ENCODE results near the gene SLC17A7. TPM values are rescaled to one million over a fixed set of nuclear protein-coding genes. Genes with fewer than 3 reads are reported as not detected.

Gene SLC17A7
- total and polyA plus RNA-seq, 9 donors, result 0.15 to 2.5 (median 0.19) TPM; not detected in 2

- Histone ChIP-seq H3K4me1 (ENCODE audit: insufficient read depth) (peaks cover 1% of the 10 kb centered on the region), H3K9me3 (no peaks in the 10 kb centered on the region), H3K4me3 (no peak overlapping the region), H3K27ac (no peak overlapping the region), H3K27me3 (peaks cover 14% of the 10 kb centered on the region), H3K36me3 (no peaks in the 10 kb centered on the region)
- no peak for DNase-seq
- WGBS, 3 donors, result 44 to 49% (median 44%) methylated on average over 9 to 12 of the region's 12 CpGs
- intact Hi-C loops (cut with DNase I), result no loop called here
- TF ChIP-seq POLR2A (IDR thresholded peaks at IDR 0.05) (no peak), EP300 (IDR thresholded peaks at IDR 0.05) (no peak)
- TF ChIP-seq, protein P1, sequence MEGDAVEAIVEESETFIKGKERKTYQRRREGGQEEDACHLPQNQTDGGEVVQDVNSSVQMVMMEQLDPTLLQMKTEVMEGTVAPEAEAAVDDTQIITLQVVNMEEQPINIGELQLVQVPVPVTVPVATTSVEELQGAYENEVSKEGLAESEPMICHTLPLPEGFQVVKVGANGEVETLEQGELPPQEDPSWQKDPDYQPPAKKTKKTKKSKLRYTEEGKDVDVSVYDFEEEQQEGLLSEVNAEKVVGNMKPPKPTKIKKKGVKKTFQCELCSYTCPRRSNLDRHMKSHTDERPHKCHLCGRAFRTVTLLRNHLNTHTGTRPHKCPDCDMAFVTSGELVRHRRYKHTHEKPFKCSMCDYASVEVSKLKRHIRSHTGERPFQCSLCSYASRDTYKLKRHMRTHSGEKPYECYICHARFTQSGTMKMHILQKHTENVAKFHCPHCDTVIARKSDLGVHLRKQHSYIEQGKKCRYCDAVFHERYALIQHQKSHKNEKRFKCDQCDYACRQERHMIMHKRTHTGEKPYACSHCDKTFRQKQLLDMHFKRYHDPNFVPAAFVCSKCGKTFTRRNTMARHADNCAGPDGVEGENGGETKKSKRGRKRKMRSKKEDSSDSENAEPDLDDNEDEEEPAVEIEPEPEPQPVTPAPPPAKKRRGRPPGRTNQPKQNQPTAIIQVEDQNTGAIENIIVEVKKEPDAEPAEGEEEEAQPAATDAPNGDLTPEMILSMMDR (IDR thresholded peaks at IDR 0.05), result no peak
Measured at GRCh38 chr19:49427339-49427738, 14.0 kb downstream of the SLC17A7 start.

DNA sequence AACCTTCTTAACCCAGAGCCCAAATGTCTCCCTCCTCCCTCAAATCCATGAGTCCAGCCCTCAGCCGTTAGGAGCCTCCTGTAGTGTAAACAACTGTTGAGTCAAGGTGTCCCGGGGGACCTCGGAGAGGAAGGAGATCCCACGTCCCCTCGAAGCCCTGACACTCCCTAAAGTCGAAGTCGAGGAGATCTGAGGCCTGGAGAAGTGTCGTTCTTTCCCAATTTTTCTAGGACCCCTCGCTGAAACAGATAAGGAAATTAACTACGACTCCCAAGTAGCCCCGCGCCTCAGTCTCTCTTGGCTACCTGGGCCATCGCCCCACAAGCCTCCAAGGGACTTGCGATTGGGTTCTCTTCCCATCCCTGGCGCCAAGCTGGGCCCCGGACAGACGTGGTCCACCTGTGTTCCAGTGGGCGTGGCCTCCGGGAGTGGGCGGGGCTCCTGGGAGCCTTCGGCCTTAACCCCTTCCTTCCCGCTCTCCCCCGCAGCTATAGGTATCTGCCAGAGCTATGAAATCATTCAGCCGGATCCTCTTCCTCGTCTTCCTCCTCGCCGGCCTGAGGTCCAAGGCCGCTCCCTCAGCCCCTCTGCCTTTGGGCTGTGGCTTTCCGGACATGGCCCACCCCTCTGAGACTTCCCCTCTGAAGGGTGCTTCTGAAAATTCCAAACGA lies 15.3 kb downstream of the SLC17A7 start:
- Histone ChIP-seq H3K27ac (no peak overlapping the region), H3K27me3 (peaks cover 11% of the 10 kb centered on the region), H3K36me3 (no peaks in the 10 kb centered on the region), H3K4me1 (ENCODE audit: insufficient read depth) (peaks cover 1% of the 10 kb centered on the region), H3K4me3 (no peak overlapping the region), H3K9me3 (no peaks in the 10 kb centered on the region)
- DNase-seq, result no peak
- intact Hi-C loops (cut with DNase I), result no loop called here
- TF ChIP-seq, protein P1 (IDR thresholded peaks at IDR 0.05), result no peak
- TF ChIP-seq POLR2A (IDR thresholded peaks at IDR 0.05) (no peak), EP300 (IDR thresholded peaks at IDR 0.05) (no peak)
- WGBS, 3 donors, result 2 to 4% (median 3%) methylated on average over 30 of the region's 30 CpGs

- intact Hi-C loops (cut with DNase I), result no loop called here
- WGBS, 3 donors, result 52 to 62% (median 61%) methylated on average over 7 of the region's 7 CpGs
- Histone ChIP-seq H3K36me3 (no peaks in the 10 kb centered on the region), H3K27me3 (peaks cover 9% of the 10 kb centered on the region), H3K9me3 (no peaks in the 10 kb centered on the region), H3K4me1 (ENCODE audit: insufficient read depth) (peaks cover 1% of the 10 kb centered on the region), H3K4me3 (no peak within 1 kb of the TSS), H3K27ac (no peak within 1 kb of the TSS)
- DNase-seq, result no peak
- TF ChIP-seq, protein P1 (IDR thresholded peaks at IDR 0.05), result no peak
- no peak for TF ChIP-seq EP300 (IDR thresholded peaks at IDR 0.05)
- no peak for TF ChIP-seq POLR2A (IDR thresholded peaks at IDR 0.05)
Measured at GRCh38 chr19:49425178-49425577, 16.1 kb downstream of the SLC17A7 start, which contains the start of gene GFY. Gene GFY, plus strand, starts transcription at chr19:49425388. Its CDS starts 1,043 bp downstream, at chr19:49426431.

- Histone ChIP-seq H3K4me1 (ENCODE audit: insufficient read depth) (peaks cover 1% of the 10 kb centered on the region), H3K9me3 (no peaks in the 10 kb centered on the region), H3K27ac (no peak overlapping the region), H3K4me3 (no peak overlapping the region), H3K27me3 (peaks cover 9% of the 10 kb centered on the region), H3K36me3 (no peaks in the 10 kb centered on the region)
- no peak for DNase-seq
- TF ChIP-seq POLR2A (IDR thresholded peaks at IDR 0.05), result no peak
- TF ChIP-seq EP300 (IDR thresholded peaks at IDR 0.05), result no peak
- intact Hi-C loops (cut with DNase I), result no loop called here
- 6 to 9% (median 8%) methylated on average over 3 of the region's 3 CpGs for WGBS, 3 donors
Measured at GRCh38 chr19:49423985-49424303, 17.4 kb downstream of the SLC17A7 start.

All from ovary (tissue), 9 donors.